SK-N-MC (cell line): ENCODE measurements around the gene TMEM175.

ENCODE experiments used
- DNase-seq: peaks from one replicate; pipeline ENCODE4 v3.0.0-alpha.2; 2011; ENCODE audit warnings: low read depth, low spot score
- H3K27ac ChIP-seq: fragments of 200-600 bp; sonication (generic); 2 replicates; pipeline ENCODE4 v1.5.1; 2016; ENCODE audit warnings: mixed run types
- H3K36me3 ChIP-seq: fragments of 200-600 bp; sonication (generic); 2 replicates; pipeline ENCODE4 v1.6.1; 2017; ENCODE audit warnings: antibody characterized with exemption, low read length, mixed read lengths; ENCODE audit not compliant: insufficient read depth
- H3K4me3 ChIP-seq: fragments of 200-600 bp; sonication (generic); 2 replicates; pipeline ENCODE4 v1.5.1; 2016
- H3K9ac ChIP-seq: fragments of 200-600 bp; sonication (generic); 2 replicates; pipeline ENCODE4 v1.8.0; 2017; ENCODE audit warnings: mixed run types, mixed read lengths; ENCODE audit not compliant: insufficient read length
- H3K9me3 ChIP-seq: fragments of 200-600 bp; sonication (generic); 2 replicates; pipeline ENCODE4 v1.6.1; 2017; ENCODE audit warnings: low read depth, mild to moderate bottlenecking, antibody characterized with exemption, low read length, moderate library complexity, mixed read lengths
- EZH2 ChIP-seq: fragments of 200-600 bp; sonication (generic); IDR thresholded peaks from one replicate; pipeline ENCODE4 v1.6.1; 2017; ENCODE audit warnings: antibody characterized with exemption
- FOXP2 ChIP-seq: optimal IDR thresholded peaks from 2 replicates; pipeline ENCODE3; 2011; ENCODE audit warnings: mild to moderate bottlenecking, moderate library complexity; ENCODE audit not compliant: insufficient read depth; ENCODE audit errors: extremely low read length, control extremely low read depth
- POLR2AphosphoS5 ChIP-seq: IDR thresholded peaks from 2 replicates; pipeline ENCODE4 v1.6.1; 2012; ENCODE audit warnings: mild to moderate bottlenecking, low read depth, low read length, borderline replicate concordance

TMEM175 gene

GRCh38 chr4:962231-963208 lies 30.3 kb downstream of the TMEM175 start:
- H3K27ac ChIP-seq, result no peak overlapping the region
- DNase-seq, result no peak
- H3K4me3 ChIP-seq, result no peak overlapping the region
- H3K36me3 ChIP-seq, result no peaks in the 10 kb centered on the region
- H3K9me3 ChIP-seq, result no peaks in the 10 kb centered on the region
- TF ChIP-seq POLR2AphosphoS5, result no peak
- no peak for TF ChIP-seq EZH2
- no peak for TF ChIP-seq FOXP2
- no peak overlapping the region for H3K9ac ChIP-seq

DNA sequence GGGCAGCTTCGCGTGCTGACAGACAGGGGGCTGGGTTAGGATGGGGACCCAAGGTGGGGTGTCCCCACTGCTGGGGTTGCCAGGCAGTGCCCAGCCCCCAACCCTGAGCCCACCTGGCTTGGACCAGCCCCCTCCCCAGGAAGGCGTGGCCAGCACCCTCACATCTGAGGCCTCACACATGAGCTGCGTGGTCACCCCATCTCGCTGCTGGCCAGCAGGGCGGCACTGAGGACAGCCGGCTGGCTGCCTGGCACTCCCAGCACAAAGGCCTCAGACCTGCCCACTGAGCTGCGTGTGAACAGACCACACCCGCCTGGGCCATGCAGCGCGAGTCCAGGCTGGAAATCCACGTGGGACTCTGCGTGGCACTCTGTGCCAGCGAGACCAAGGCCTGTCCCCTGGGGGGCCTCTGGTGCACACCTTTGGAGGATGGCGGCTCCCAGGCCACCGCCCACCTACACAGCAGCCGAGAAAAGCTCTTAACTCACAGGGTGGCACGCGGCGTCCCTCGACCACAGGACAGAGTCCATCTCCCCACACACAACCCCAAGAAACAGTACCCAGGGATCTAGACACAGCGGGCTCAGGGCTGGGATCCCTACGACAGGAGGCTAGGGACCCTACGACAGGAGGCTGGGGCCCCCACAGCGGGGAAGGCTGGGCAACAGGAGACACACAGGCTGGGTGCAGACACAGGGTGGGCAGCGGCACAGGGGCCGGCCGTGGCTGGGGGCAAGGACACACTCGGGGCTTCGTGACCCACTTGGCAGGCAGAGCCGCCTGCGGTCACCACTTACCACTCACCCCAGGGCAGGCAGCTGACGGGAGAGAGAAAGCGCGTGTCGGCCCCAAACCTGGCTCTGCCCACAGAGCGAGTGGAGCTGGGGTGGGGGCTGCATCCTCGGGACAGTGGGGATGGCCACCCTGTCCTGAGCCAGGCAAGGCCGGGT lies 31.3 kb downstream of the TMEM175 start:
- no peak for DNase-seq
- no peak overlapping the region for H3K9ac ChIP-seq

DNA sequence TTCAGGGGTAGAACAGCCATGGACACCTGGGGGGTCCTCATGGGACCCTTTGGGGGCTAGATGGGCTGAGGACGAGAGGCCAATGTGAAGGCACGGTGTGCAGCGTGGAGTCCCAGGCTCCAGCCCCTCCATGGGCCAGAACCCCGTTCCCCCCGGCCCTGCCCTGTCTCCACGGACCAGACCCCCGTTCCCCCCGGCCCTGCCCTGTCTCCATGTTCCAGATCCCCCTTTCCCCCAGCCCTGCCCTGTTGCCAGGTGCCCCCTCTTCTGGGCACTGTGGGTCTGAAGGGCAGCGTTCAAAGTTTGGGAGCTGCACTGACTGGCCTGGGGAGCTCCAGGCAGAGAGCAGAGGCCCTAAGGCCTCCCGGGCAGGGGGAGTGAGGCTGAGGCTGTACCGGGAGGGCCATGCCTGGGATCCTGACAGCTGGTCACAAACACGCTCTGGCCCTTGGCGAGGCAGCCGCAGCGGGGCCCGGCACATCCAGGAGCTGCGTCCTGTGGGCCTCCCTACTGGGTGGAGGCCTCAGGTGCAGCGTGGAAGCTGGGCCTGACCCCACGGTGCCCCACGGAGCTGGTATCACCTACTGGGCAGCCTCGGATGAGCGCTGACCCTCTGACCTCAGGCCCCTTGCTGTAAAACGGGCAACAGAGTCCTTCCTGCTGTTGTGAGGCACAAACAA lies 32.2 kb downstream of the TMEM175 start:
- TF ChIP-seq FOXP2, result no peak
- TF ChIP-seq EZH2, result no peak
- TF ChIP-seq POLR2AphosphoS5, result no peak

More for the DNA sequence above, 31.3 kb downstream of the TMEM175 start:
- H3K9me3 ChIP-seq, result no peaks in the 10 kb centered on the region
- TF ChIP-seq FOXP2 (no peak), EZH2 (no peak), POLR2AphosphoS5 (no peak)
- H3K4me3 ChIP-seq, result no peak overlapping the region
- H3K36me3 ChIP-seq, result no peaks in the 10 kb centered on the region
- H3K27ac ChIP-seq, result no peak overlapping the region

DNA sequence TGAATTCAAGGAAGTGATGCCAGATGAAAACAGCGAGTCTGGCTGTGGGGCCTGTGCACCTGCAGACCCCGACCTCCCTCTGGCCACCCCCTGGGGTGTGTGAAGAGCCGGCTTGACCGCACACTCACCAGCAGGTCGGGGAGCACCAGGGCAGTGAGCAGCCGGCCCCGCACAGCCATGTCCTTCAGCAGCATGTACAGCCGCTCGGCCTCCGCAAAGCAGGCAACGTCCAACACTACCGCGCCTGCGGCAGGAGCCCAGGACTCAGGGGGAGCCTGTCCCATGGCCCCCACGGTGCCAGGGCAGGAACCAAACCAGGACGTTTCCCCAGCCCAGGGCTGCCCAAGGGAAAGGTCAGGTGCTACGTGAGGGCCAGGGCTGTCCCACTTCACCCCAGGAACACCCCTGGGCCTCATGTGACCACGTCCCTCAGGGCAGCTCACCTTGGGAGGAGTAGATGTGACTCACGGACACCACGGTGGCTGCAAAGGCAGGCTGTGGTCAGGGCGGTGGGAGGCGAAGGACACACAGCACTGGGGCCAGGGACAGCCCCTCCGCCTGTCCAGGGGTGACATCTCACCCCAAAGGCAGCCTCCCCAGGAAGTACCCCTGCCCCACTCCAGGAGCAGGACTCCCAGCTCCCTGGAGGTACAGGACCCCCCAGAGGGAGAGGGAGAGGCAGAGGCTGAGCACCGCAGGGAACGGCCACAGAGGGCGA lies 32.9 kb downstream of the TMEM175 start:
- H3K27ac ChIP-seq, result no peak overlapping the region
- no peaks in the 10 kb centered on the region for H3K36me3 ChIP-seq
- no peak overlapping the region for H3K9ac ChIP-seq
- DNase-seq, result no peak
- H3K4me3 ChIP-seq, result no peak overlapping the region
- H3K9me3 ChIP-seq, result no peaks in the 10 kb centered on the region
- TF ChIP-seq EZH2 (no peak), FOXP2 (no peak), POLR2AphosphoS5 (no peak)

More for the DNA sequence above, 32.2 kb downstream of the TMEM175 start:
- H3K9me3 ChIP-seq, result no peaks in the 10 kb centered on the region
- no peak overlapping the region for H3K4me3 ChIP-seq
- no peak for DNase-seq
- no peak overlapping the region for H3K27ac ChIP-seq
- no peaks in the 10 kb centered on the region for H3K36me3 ChIP-seq
- no peak overlapping the region for H3K9ac ChIP-seq

- Histone ChIP-seq H3K9ac (no peak overlapping the region), H3K36me3 (no peaks in the 10 kb centered on the region), H3K4me3 (no peak overlapping the region), H3K27ac (no peak overlapping the region), H3K9me3 (no peaks in the 10 kb centered on the region)
- DNase-seq, result no peak
- TF ChIP-seq EZH2 (no peak), FOXP2 (no peak), POLR2AphosphoS5 (no peak)
Measured at GRCh38 chr4:965766-966134, 33.5 kb downstream of the TMEM175 start.

GRCh38 chr4:966266-967112 lies 34.2 kb downstream of the TMEM175 start:
- H3K27ac ChIP-seq, result no peak overlapping the region
- no peaks in the 10 kb centered on the region for H3K36me3 ChIP-seq
- DNase-seq, result no peak
- no peak for TF ChIP-seq POLR2AphosphoS5
- TF ChIP-seq FOXP2, result no peak
- no peak for TF ChIP-seq EZH2
- no peak overlapping the region for H3K4me3 ChIP-seq
- H3K9me3 ChIP-seq, result no peaks in the 10 kb centered on the region
- no peak overlapping the region for H3K9ac ChIP-seq
